Measurements from ENCODE around the gene RAB6D.

- TF ChIP-seq CTCF (conservative IDR thresholded peaks at IDR 0.05 in 1 of 2, IDR thresholded peaks at IDR 0.05 in 1 of 2; ENCODE audit: low read depth in 1 of 2, low read length in 2 of 2): no peak
- TF ChIP-seq EZH2 (IDR thresholded peaks at IDR 0.05; ENCODE audit: low read length, missing control alignments): no peak
These were observed 46.2 kb upstream of the RAB6D start for GRCh38 chr2:131410173-131410572.
